ENCODE results near the gene OR2Z1.
"Not testable (repeated sequence)": the region's sequence is repeated elsewhere in the genome, so short reads cannot be mapped to it uniquely, and the experiment has no call there.

Gene OR2Z1

DNA sequence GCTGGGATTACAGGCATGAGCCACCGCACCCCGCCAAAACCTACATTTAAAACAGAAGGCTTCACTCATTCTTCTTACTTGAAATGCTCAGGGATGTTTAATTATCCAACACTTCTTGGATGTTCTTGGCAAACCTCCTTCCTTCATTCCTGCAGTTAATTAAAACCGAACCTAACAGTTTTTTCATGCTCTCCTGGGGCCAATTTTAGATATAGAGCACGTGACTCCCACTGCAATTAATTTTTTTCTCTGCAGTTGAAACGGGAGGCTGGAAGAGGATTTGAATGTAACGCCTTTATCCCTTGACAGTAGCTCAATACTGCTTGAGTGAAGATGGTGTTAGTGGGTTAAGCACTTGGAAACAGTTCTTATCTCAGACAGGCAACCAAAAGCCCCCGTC, 18.2 kb upstream of the OR2Z1 start:
- H2AK5ac ChIP-seq (ENCODE audit: low read depth, low read length), result no peak overlapping the region
- no peak overlapping the region for H2BK5ac ChIP-seq (ENCODE audit: low read length)
- H3K36me3 ChIP-seq (replicated peaks in 1 of 2; ENCODE audit: control insufficient read depth in 2 of 2, insufficient read depth in 2 of 2, low read length in 2 of 2), result no peaks in the 10 kb centered on the region
- H2AFZ ChIP-seq (ENCODE audit: low read length), result no peak overlapping the region
- H3K18ac ChIP-seq (ENCODE audit: low read length), result no peak overlapping the region
- no peak overlapping the region for H2BK12ac ChIP-seq (ENCODE audit: low read length)
- H3K4me3 ChIP-seq (ENCODE audit: low read length in 2 of 2), result no peak overlapping the region
- H3K9me3 ChIP-seq (replicated peaks in 1 of 2; ENCODE audit: control insufficient read depth in 2 of 2, insufficient read depth in 1 of 2, low read depth in 1 of 2, low read length in 2 of 2), result no peaks in the 10 kb centered on the region
- no peak overlapping the region for H4K8ac ChIP-seq (ENCODE audit: low read depth, low read length)
- H3K9ac ChIP-seq (ENCODE audit: low read depth, low read length, poor library complexity), result no peak overlapping the region
- no peak for DNase-seq (ENCODE audit: low spot score)
- no peak overlapping the region for H2BK15ac ChIP-seq (ENCODE audit: low read length)
- no peak overlapping the region for H3K4me2 ChIP-seq (ENCODE audit: insufficient read depth, low read length, poor library complexity, severe bottlenecking)
- no peak overlapping the region for H3K23ac ChIP-seq (ENCODE audit: low read depth, low read length, poor library complexity)
- no CpG with 5 or more reads among the region's 7 CpGs for WGBS, 2 donors (ENCODE audit: extremely low coverage in 2 of 2, insufficient read length in 2 of 2, insufficient replicate concordance in 1 of 2)
- H3K14ac ChIP-seq (ENCODE audit: low read length), result no peak overlapping the region
- H2BK120ac ChIP-seq (ENCODE audit: low read depth, low read length), result no peak overlapping the region
- no peak overlapping the region for H3K27ac ChIP-seq (replicated peaks; ENCODE audit: low read length)
- peaks cover 0 to 2% of the 10 kb centered on the region in 2 donors for H3K4me1 ChIP-seq (ENCODE audit: control insufficient read depth in 2 of 2, insufficient read depth in 1 of 2, low read depth in 1 of 2, low read length in 2 of 2)
- no peak overlapping the region for H3K4ac ChIP-seq (ENCODE audit: low read length)
- no peaks in the 10 kb centered on the region for H3K27me3 ChIP-seq (ENCODE audit: control insufficient read depth in 3 of 3, insufficient read depth in 3 of 3, low read depth in 1 of 3, low read length in 3 of 3)
- H3K79me1 ChIP-seq (ENCODE audit: low read depth, low read length), result no peaks in the 10 kb centered on the region
- no peak overlapping the region for H4K91ac ChIP-seq (ENCODE audit: low read depth, low read length, poor library complexity)

GRCh38 chr19:8705304-8705703, 16.1 kb upstream of the OR2Z1 start:
- H2AFZ ChIP-seq (ENCODE audit: low read length); H3K4ac ChIP-seq (ENCODE audit: low read length); H3K27me3 ChIP-seq (ENCODE audit: control insufficient read depth in 3 of 3, insufficient read depth in 3 of 3, low read depth in 1 of 3, low read length in 3 of 3); H3K14ac ChIP-seq (ENCODE audit: low read length); H4K91ac ChIP-seq (ENCODE audit: low read depth, low read length, poor library complexity); H2BK120ac ChIP-seq (ENCODE audit: low read depth, low read length); H2AK5ac ChIP-seq (ENCODE audit: low read depth, low read length); H3K4me2 ChIP-seq (ENCODE audit: insufficient read depth, low read length, poor library complexity, severe bottlenecking); DNase-seq (ENCODE audit: low spot score); H4K8ac ChIP-seq (ENCODE audit: low read depth, low read length); H3K27ac ChIP-seq (replicated peaks; ENCODE audit: low read length); H3K4me1 ChIP-seq (ENCODE audit: control insufficient read depth in 2 of 2, insufficient read depth in 1 of 2, low read depth in 1 of 2, low read length in 2 of 2); H3K79me1 ChIP-seq (ENCODE audit: low read depth, low read length); H3K23ac ChIP-seq (ENCODE audit: low read depth, low read length, poor library complexity); H3K36me3 ChIP-seq (replicated peaks in 1 of 2; ENCODE audit: control insufficient read depth in 2 of 2, insufficient read depth in 2 of 2, low read length in 2 of 2); H2BK5ac ChIP-seq (ENCODE audit: low read length); H3K9me3 ChIP-seq (replicated peaks in 1 of 2; ENCODE audit: control insufficient read depth in 2 of 2, insufficient read depth in 1 of 2, low read depth in 1 of 2, low read length in 2 of 2); H3K4me3 ChIP-seq (ENCODE audit: low read length in 2 of 2); H2BK12ac ChIP-seq (ENCODE audit: low read length); H3K18ac ChIP-seq (ENCODE audit: low read length); H2BK15ac ChIP-seq (ENCODE audit: low read length); H3K9ac ChIP-seq (ENCODE audit: low read depth, low read length, poor library complexity): not testable (repeated sequence)
- WGBS, 2 donors (ENCODE audit: extremely low coverage in 2 of 2, insufficient read length in 2 of 2, insufficient replicate concordance in 1 of 2), result no CpG with 5 or more reads among the region's 3 CpGs

GRCh38 chr19:8705742-8706141, 15.7 kb upstream of the OR2Z1 start:
- Histone ChIP-seq H3K27ac (replicated peaks; ENCODE audit: low read length) (no peak overlapping the region), H4K91ac (ENCODE audit: low read depth, low read length, poor library complexity) (no peak overlapping the region), H3K23ac (ENCODE audit: low read depth, low read length, poor library complexity) (no peak overlapping the region), H3K4me3 (ENCODE audit: low read length in 2 of 2) (no peak overlapping the region), H2AK5ac (ENCODE audit: low read depth, low read length) (no peak overlapping the region), H3K9ac (ENCODE audit: low read depth, low read length, poor library complexity) (no peak overlapping the region), H3K9me3 (replicated peaks in 1 of 2; ENCODE audit: control insufficient read depth in 2 of 2, insufficient read depth in 1 of 2, low read depth in 1 of 2, low read length in 2 of 2) (peaks cover 0 to 5% of the 10 kb centered on the region in 2 donors), H3K4me1 (ENCODE audit: control insufficient read depth in 2 of 2, insufficient read depth in 1 of 2, low read depth in 1 of 2, low read length in 2 of 2) (peaks cover 0 to 2% of the 10 kb centered on the region in 2 donors), H3K27me3 (ENCODE audit: control insufficient read depth in 3 of 3, insufficient read depth in 3 of 3, low read depth in 1 of 3, low read length in 3 of 3) (no peaks in the 10 kb centered on the region), H3K79me1 (ENCODE audit: low read depth, low read length) (no peaks in the 10 kb centered on the region), H4K8ac (ENCODE audit: low read depth, low read length) (no peak overlapping the region), H3K18ac (ENCODE audit: low read length) (no peak overlapping the region), H2BK5ac (ENCODE audit: low read length) (no peak overlapping the region), H3K36me3 (replicated peaks in 1 of 2; ENCODE audit: control insufficient read depth in 2 of 2, insufficient read depth in 2 of 2, low read length in 2 of 2) (no peaks in the 10 kb centered on the region), H2BK12ac (ENCODE audit: low read length) (no peak overlapping the region), H3K4ac (ENCODE audit: low read length) (no peak overlapping the region), H2AFZ (ENCODE audit: low read length) (no peak overlapping the region), H2BK15ac (ENCODE audit: low read length) (no peak overlapping the region), H3K14ac (ENCODE audit: low read length) (no peak overlapping the region), H2BK120ac (ENCODE audit: low read depth, low read length) (no peak overlapping the region), H3K4me2 (ENCODE audit: insufficient read depth, low read length, poor library complexity, severe bottlenecking) (no peak overlapping the region)
- no CpG with 5 or more reads among the region's 5 CpGs for WGBS, 2 donors (ENCODE audit: extremely low coverage in 2 of 2, insufficient read length in 2 of 2, insufficient replicate concordance in 1 of 2)
- DNase-seq (ENCODE audit: low spot score), result no peak

DNA sequence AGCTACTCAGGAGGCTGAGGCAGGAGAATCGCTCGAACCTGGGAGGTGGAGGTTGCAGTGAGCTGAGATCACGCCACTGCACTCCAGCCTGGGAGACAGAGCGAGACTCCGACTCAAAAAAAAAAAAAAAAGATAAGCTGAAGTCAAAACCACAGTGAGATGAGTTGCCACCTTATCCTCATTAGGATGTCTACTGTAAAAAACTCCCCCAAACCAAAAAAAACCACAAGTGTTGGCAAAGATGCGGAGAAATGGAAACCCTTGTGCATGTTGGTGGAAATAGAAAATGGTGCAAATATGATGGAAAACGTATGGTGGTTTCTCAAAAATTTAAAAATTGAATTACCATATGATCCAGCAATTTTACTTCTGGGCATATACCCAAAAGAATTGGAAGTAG, 11.1 kb upstream of the OR2Z1 start:
- not testable (repeated sequence) for H3K23ac ChIP-seq (ENCODE audit: low read depth, low read length, poor library complexity); H4K8ac ChIP-seq (ENCODE audit: low read depth, low read length); H3K4me2 ChIP-seq (ENCODE audit: insufficient read depth, low read length, poor library complexity, severe bottlenecking); H3K9me3 ChIP-seq (replicated peaks in 1 of 2; ENCODE audit: control insufficient read depth in 2 of 2, insufficient read depth in 1 of 2, low read depth in 1 of 2, low read length in 2 of 2); H2AK5ac ChIP-seq (ENCODE audit: low read depth, low read length); H2BK12ac ChIP-seq (ENCODE audit: low read length); H3K4ac ChIP-seq (ENCODE audit: low read length); H3K14ac ChIP-seq (ENCODE audit: low read length); H2AFZ ChIP-seq (ENCODE audit: low read length); H3K27ac ChIP-seq (replicated peaks; ENCODE audit: low read length); H2BK5ac ChIP-seq (ENCODE audit: low read length); H3K4me1 ChIP-seq (ENCODE audit: control insufficient read depth in 2 of 2, insufficient read depth in 1 of 2, low read depth in 1 of 2, low read length in 2 of 2); H3K27me3 ChIP-seq (ENCODE audit: control insufficient read depth in 3 of 3, insufficient read depth in 3 of 3, low read depth in 1 of 3, low read length in 3 of 3); H2BK120ac ChIP-seq (ENCODE audit: low read depth, low read length); H3K4me3 ChIP-seq (ENCODE audit: low read length in 2 of 2); H2BK15ac ChIP-seq (ENCODE audit: low read length); H3K36me3 ChIP-seq (replicated peaks in 1 of 2; ENCODE audit: control insufficient read depth in 2 of 2, insufficient read depth in 2 of 2, low read length in 2 of 2); DNase-seq (ENCODE audit: low spot score); H4K91ac ChIP-seq (ENCODE audit: low read depth, low read length, poor library complexity); H3K79me1 ChIP-seq (ENCODE audit: low read depth, low read length); H3K9ac ChIP-seq (ENCODE audit: low read depth, low read length, poor library complexity); H3K18ac ChIP-seq (ENCODE audit: low read length)
- WGBS, 2 donors (ENCODE audit: extremely low coverage in 2 of 2, insufficient read length in 2 of 2, insufficient replicate concordance in 1 of 2), result no CpG with 5 or more reads among the region's 7 CpGs

All from neuronal stem cell (in vitro differentiated cells).